Measurements from ENCODE around the gene TBCEL.
"Not testable (repeated sequence)": the region's sequence is repeated elsewhere in the genome, so short reads cannot be mapped to it uniquely, and the experiment has no call there.

The TBCEL gene

DNA sequence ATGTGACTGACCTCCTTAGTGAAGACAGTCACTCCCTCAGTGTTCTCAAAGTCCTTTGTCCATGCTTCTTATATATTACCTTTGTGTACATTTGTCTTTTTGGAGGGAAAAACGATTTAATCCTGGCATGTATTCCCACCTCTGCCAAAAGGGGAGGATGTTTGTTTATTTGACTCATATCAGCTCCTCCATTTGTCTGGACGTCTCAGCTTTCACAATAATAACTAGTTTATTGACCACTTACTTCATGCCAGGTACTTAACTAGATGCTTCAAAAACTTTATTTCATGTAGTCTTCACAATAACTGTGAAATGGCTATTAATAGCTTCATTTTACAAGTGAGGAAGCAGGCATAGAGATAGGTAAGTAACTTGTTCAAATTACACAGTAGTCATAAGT lies 5.3 kb downstream of the TBCEL start:
- DNase-seq (ENCODE audit: low read depth): no peak

DNA sequence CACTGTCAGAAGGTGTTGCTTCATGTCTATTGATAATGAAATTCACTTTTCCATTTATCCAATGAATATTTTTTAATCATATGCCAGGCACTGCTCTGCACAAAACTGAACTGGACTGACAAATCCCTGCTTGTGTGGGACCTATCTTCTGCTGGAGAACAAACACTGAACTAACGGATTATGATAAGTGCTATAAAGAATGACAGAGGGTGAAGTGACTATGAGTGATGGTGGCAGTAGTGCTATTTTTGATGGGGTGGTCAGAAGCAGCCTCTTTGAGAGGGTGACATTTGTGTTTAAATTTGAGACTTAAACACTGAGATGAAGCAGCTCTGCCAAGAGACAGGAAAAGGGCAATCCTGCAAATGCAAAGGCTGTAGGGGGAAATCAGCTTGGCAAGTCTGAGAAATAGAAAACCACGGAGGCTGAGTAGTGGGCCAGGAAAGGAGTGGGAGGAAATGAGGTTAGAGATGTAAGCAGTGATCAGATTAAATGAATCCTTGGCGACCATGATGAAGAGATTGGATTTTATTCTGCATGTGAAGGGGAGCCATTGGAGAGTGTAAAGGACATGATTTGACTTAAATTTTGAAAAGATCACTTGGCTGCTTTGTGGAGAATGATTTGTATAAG lies 6.0 kb downstream of the TBCEL start:
- no peak for DNase-seq (ENCODE audit: low read depth)

DNA sequence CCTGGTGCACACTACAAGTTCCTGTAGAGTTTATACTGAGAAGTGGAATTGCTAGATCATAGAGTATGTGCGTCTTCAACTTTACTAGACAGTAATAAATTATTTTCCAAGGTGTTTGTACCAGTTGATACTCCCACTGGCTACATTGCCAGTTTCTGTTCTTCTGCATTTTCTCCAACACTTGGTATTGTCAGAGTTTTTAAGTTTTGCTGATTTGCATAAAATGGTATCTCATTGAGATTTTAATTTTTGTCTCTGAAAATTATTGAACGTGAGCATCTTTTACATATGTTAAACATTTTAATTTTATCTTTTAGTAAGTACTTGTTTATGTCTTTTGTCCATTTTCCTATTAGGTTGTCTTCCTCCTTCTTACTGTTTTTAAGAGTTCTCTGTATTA lies 7.3 kb downstream of the TBCEL start:
- no peak for DNase-seq (ENCODE audit: low read depth)

DNA sequence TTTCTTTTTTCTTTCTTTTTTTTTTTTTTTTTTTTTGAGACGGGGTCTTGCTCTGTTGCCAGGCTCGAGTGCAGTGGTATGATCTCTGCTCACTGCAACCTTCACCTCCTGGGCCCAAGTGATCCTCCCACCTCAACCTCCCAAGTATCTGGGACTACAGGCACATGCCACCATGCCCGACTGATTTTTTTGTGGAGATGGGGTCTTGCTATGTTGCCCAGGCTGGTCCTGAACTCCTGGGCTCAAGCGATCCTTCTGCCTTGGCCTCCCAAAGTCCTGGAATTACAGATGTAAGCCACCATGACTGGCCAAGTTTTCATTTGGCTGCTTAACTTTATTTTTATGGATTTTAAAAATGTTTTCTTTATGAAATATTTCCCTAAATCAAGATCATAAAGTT lies 7.7 kb downstream of the TBCEL start:
- not testable (repeated sequence) for DNase-seq (ENCODE audit: low read depth)

DNA sequence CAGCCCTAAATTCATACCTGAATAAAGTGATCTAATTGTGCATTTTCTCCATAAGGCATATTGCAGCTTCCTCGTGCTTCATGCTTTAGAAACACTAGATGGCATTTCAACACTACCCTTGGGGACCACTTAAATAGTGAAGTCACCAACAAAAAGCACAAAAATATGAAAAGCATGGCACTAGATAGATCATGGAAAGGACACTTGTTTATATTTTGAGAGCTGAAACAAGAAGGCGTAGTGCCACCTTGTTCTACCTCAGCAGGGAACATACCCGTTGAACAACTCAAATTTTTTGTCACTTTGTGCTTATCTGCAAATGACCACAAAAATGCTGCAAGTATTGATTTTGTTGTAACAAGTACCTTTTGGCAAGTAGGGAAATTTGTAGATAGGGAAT lies 8.6 kb downstream of the TBCEL start:
- DNase-seq (ENCODE audit: low read depth): peak; percentile 3

DNA sequence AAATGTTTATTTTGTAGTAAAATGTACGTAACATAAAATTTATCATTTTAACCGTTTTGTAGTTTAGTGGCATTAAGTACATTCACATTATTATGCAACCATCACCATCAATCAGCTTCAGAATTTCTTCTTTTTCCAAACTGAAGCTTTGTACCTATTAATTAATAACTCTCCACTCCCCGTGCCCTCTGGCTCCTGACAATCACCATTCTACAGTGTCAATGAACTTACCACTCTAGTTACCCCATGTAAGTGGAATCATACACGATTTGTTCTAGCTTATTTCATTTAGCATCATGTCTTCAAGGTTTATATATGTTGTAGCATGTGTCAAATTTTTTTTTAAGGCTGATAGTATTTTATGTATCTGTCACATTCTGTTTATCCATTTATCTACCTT lies 9.7 kb downstream of the TBCEL start:
- DNase-seq (ENCODE audit: low read depth): no peak

DNA sequence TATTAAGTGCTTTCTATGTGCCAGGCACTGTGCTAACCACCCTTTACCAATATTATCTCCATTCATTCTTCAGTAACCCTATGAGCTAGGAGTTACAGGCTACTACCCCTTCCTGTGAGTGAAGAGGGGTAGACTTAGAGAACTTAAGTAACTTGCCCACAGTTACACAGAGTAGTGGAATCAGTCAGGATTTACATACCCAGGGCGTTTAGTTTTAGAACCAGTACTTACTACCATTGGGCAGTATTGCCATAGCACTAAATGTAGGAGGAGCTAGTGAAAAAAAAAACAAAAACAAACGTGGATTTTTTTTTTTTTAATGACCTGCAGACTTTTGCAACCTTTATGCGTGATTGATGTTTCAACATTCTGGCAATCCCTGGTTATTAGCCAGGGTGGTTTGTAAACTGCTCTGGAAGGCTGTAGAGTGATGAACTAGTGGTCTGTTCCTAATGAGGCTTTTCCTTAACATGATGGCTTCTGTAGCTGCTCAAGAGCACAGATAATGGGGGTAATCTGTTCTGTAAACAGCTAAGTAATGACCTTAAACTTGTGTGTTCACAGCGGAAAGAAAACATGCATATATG lies 11.4 kb downstream of the TBCEL start:
- no peak for DNase-seq (ENCODE audit: low read depth)

DNA sequence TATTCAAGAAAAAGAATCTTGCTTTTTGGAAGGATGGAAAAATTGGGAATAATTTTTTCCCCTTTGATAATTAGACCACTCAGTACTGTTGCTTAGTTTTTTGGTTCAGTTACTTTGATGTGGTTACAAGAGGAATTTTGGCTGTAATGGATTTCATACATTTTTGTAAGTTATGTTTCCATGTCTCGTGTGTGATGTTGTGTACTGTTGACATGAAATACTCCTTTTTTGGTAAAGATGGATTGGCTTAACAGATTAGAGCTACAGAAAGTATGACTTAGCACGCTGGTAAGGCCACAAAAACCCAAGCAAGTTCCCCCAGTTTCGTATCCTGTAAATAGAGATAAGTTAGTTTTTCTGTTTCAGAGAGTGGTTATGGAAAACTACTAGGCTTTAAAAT lies 11.9 kb downstream of the TBCEL start:
- no peak for DNase-seq (ENCODE audit: low read depth)

DNA sequence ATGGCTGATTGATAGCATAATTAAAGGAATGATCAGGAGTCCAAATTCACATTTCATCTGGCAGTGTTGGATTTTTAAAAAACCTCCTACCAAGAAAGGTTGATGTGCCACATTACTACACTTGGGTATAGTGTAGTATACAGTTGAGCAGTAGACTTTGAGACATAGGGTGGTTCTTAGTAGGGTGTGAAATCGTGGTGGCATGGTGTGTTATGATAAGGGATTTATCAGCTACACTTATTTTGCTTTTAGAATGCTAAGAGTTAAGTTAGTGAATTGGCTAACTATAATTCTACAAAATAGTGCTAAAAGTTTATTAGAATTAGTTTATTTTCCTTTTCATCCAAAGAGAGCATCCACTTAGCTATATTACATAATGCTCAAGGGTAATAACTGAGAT lies 13.1 kb downstream of the TBCEL start:
- no peak for DNase-seq (ENCODE audit: low read depth)

DNA sequence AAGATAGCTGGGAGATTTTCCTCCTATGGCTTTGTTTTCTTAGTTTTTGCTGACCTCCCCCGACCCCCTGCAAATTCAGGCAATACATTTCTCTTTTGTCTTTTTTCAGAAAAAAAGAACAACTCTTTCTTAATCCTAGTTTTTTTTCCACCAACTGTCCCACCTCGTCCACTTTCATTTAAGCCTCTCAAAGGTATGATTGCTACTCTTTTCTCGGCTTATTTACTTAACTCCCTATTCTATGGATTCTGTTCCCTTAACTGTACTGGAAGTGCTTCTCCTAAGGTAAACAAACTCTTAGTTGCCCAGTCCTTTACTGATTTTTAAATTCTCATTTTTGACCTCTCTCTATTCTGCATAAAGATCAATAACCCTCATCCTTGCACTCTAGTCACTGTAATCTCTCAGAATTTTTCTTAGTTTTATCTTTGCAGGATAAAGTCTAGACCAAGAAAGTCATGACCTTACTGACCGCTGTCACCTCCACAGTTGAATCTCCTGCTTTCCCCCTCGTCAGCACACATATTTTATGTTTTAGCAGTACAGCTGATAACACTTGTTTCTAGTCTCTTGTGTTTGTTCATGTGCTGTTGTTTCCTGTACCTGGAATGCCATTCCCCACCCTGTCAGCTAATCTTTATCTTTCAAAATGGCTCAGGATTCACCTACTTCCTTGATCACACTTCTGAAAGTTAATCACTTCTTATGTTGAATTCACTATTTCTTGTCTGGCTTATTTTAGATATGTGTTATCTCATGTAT lies 14.9 kb downstream of the TBCEL start:
- no peak for DNase-seq (ENCODE audit: low read depth)

DNA sequence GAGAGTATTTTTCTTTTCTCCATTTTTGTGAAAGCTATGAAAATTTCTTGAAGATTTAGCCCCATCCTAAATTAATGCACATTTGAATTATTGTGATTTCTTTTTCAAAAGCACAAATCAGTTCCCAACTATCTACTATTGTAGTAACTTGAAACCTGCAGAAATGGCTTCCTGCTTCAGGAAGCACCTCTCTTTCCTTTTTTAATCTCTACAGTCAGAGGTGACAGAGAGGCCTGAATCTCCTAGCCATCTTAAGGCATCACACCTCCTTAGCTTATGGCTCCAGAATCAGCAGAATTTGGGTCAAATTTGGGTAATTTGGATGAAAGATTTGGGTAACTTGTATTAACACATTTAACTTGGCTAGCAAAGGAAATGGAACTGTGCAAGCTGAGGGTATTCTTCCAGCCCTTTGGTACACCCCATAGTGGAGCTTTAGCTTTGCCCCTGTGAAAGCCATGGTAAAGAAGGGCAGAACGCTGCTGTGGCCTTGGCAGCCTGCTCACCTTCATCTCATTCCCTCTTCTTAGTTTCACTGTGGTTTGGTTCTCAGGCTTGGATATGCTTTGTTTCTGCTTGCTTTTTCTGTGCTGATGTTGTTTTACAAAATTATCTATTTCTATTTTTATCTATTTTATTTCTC lies 16.2 kb downstream of the TBCEL start:
- no peak for DNase-seq (ENCODE audit: low read depth)

DNA sequence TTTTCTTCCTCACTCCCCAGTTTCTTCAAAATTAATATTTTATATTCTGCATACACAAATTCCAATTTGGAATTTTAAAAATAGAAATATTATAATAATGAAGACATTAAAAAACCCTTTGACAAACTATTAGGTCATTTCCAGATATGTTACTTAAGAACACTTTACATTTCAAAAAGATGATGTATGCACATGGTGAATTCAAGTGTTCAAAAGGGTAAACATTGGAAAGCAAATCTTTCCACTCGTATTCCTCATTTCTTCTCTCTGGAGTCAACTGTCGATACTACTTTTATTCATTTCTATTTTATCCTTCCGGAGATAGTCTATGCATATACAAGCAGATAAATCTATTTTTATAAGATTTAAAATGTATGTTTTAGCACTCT lies 16.7 kb downstream of the TBCEL start:
- DNase-seq (ENCODE audit: low read depth): no peak

DNA sequence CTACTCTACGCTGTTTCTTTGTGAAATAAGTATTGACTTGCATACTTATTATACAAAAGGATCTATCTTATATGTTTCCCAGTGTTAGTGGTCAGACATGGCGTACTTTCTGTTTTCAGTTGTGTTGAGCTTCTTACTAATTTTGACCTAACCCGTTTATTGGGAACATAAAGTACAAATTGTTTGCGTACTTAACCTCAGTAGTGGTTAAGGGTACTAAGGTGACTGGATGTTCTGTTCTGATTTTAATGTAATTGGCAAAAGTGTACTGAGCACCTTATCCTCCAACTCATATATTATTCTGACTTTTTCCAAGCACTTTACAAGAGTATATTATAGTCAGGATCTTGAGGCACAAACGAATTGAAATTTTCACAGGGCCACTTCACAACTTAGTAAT lies 17.2 kb downstream of the TBCEL start:
- DNase-seq (ENCODE audit: low read depth): no peak

DNA sequence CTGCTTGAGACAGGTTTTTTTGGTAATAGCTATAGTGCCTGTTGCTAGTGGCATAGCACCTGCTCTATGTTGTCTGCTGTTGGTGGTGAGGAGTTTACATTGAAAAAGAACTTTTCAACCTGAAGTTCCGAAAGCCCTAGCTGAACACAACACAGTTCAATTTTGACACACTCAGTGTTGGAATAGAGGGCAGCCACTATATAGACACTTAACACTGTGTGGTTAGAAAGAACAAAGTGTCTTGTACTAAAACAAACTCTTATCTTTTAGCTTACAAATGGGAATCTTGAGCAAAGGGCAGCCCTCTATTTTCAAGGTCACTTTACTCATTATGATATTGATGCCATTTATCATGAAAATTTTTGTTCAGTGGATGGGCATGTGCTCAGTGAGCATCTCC lies 18.4 kb downstream of the TBCEL start:
- no peak for DNase-seq (ENCODE audit: low read depth)

DNA sequence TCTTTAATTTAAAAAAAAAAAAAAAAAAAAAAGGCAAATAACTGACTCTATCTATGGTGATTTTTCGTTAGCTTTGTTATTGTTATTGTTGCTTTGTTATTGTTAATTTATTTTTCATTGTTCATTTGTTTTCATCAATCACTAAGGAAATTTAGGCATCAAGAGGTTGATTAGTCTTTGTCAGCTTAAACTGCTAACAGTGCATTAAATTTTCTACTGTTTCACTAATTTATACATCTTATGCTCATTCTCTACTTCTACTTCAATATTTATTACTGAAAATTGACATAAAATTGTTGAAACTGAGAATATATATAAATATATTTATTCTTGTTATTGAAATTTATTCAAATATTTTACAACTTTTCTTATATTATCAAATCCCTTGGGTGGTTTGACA lies 24.0 kb downstream of the TBCEL start:
- DNase-seq (ENCODE audit: low read depth): no peak

DNA sequence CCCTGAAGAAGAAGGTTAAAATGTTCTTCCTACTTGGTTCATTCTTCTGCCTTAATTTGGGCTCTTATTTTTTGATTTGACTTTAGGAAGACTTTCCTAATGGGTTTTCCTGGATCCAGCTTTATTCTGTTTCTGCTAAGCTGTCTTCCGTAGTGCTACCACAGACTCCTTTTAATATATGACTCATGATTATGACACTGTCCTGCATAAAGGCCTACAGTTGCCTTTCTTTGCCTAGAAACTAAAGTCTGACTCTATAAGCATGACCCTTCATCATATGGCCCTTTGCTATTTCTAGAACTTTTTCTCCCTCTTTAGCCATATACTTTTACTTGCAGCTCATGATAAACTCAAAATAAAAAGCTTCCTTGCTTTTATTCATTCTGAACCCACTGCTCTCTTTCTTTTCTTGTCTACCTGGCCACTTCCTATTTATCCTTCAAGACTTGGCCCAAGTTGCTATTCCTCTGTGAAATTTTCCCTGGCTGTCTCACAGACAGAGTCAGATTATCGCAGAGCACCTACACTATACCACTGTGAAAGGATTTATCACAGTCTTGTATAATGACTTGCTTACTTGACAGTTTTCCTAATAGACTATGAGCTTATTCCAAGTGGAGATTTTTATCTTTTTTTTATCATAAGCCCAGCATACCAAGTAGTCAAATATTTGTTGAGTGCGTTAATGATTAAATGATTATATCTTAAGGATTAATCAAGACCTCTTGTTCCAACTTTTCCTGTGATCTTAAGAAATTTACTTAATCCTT lies 24.7 kb downstream of the TBCEL start:
- peak; percentile 60 for DNase-seq (ENCODE audit: low read depth)

DNA sequence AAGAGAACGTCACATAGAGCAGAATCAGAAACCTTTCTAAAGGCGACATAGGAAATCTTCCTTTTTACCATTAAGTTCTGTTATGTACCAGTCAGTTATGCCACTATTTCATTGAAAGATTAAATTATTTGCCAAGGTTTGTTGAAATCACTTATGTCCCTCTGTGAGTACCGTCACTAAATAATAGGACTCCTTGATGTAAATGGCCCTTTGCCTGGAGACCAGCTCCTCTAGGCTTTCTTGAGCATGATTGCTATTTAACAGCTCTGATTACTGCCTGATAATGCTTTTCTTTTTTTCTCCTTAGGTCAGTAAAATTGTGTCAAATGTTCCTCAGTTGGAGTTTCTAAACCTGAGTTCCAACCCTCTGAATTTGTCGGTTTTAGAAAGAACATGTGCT lies 29.3 kb downstream of the TBCEL start:
- no peak for DNase-seq (ENCODE audit: low read depth)

DNA sequence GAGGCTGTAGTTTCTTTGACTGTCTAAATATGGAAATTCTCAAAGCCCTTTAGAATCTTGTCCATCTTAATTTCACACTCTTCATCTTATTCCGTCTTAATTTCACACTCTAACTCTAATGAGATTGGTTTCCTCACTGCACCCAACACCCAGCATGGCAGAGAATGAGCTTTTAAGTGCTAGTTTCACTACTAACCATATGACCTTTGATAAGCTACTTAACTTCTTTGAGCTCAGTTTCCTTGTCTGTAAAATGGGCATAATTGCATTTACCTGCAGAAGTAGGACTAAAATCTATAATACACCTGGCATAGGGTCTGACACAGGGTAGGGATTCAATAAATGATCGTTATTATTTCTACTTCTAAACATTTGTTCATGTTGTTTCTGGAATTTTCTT lies 30.4 kb downstream of the TBCEL start:
- DNase-seq (ENCODE audit: low read depth): no peak

DNA sequence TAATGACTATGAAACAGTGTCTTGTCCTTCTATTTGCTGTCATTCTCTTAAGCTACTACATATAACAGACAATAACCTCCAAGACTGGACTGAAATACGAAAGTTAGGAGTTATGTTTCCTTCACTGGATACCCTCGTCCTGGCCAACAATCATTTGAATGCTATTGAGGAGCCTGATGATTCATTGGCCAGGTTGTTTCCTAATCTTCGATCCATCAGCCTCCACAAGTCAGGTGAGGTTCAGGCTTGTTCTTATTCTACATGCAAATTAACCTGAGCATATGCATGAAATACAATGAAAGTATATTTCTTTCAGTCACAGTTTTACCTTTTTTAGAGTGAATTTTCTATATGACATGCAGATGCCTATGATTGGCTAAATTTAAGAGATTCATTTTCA lies 31.2 kb downstream of the TBCEL start:
- no peak for DNase-seq (ENCODE audit: low read depth)

DNA sequence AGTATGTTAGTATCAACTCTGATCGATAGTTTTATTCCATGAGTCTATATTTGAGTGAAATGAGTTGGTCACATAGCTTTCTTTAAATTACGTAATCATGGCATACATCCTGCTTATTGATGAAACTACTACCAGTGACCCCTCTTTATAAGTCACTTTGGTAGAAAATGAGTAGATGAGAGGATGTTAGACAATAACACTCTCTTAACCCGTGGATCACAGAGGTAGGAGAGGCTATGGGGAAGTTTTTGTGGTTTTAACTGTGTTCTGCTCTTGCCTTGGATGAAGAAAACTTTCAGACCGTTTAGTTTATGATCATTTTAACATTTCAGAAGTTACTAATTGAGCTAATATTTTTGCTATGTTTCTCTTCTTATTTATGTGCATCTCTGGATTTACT lies 34.0 kb downstream of the TBCEL start:
- DNase-seq (ENCODE audit: low read depth): no peak

DNA sequence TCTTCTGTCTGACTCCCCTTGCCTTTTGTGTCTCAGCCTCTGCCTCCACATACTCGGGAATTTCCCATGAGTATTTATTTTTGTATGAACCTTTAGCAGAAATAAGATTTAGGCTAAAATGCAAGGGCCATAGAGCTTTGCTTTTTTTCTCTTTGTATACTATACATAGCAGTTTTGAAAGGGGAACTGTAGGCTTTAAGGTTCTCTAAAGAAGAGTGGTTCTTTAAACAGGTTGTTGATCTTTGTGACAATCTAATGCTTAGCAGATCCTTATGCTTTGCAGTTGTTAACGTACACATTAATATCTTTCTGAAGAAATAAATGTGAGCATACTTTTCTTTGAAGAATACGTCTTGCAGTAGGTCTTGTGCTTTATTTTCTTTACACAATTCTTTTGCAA lies 35.0 kb downstream of the TBCEL start:
- DNase-seq (ENCODE audit: low read depth): no peak

DNA sequence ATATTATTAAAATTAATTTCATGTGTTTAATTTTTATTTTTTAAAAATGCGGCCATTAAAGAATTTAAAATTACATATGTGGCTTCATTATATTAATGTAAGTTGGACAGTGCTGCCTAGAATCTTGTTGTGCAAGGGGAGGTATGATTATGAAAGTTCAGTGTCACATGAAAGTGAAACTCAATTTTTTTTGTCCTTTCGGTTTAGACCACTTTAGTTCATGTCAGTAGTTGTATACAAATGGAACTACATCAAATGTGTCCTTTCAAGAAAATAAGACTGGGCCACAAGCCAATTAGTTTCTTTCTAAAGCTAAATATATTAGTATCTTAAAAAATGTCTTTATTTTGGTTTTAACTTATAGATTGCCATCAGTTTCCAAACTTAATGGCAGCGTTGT lies 35.7 kb downstream of the TBCEL start:
- DNase-seq (ENCODE audit: low read depth): no peak

DNA sequence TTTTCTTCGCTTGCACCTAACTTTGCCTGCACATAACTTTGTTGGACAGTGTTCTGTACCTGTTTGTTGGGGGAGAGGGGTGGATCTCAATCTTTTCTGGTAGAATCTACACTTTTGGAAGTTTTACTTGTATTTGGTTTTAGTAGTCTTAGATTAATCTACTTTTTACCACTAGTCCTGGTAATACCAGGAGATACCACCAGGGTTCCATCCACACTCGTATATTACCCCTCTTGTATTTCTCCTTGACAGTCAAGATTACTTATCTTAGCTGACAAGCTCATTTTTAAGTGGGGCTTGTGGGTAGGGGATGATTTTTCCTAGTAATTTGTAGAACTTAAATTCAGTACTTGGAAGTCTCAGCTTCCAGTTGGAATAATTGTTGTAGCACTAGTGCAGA lies 39.8 kb downstream of the TBCEL start:
- peak; percentile 27 for DNase-seq (ENCODE audit: low read depth)

All from ELR (cell line).